ENCODE measurements around the gene MAP3K4.

MAP3K4 gene

GRCh38 chr6:160991406-160992060, at the start of gene MAP3K4:
Gene MAP3K4 (plus strand): TSS chr6:160991769. CDS start chr6:160991932, 163 bp downstream.
- Histone ChIP-seq H3K36me3 (ENCODE audit: insufficient read depth, low read length) (no peaks in the 10 kb centered on the region), H3K4me1 (ENCODE audit: insufficient read depth, low read length) (peaks cover 18% of the 10 kb centered on the region), H3K4me3 (ENCODE audit: low read length) (peak within 1 kb of the TSS; percentile 69), H3K9me3 (ENCODE audit: low read length) (peaks cover 5% of the 10 kb centered on the region), H3K27me3 (ENCODE audit: insufficient read depth, low read length) (no peaks in the 10 kb centered on the region), H2AFZ (ENCODE audit: low read depth, low read length) (peak within 1 kb of the TSS; percentile 93)

GRCh38 chr6:160943997-160944396, 47.6 kb upstream of the MAP3K4 start:
- no peak overlapping the region for H3K4me3 ChIP-seq (ENCODE audit: low read length)
- H3K9me3 ChIP-seq (ENCODE audit: low read length) = no peaks in the 10 kb centered on the region
- no peaks in the 10 kb centered on the region for H3K4me1 ChIP-seq (ENCODE audit: insufficient read depth, low read length)
- H3K27me3 ChIP-seq (ENCODE audit: insufficient read depth, low read length) = no peaks in the 10 kb centered on the region
- no peak overlapping the region for H2AFZ ChIP-seq (ENCODE audit: low read depth, low read length)
- no peaks in the 10 kb centered on the region for H3K36me3 ChIP-seq (ENCODE audit: insufficient read depth, low read length)

- Histone ChIP-seq H3K27me3 (ENCODE audit: insufficient read depth, low read length) (no peaks in the 10 kb centered on the region), H2AFZ (ENCODE audit: low read depth, low read length) (no peak overlapping the region), H3K4me1 (ENCODE audit: insufficient read depth, low read length) (peaks cover 8% of the 10 kb centered on the region), H3K9me3 (ENCODE audit: low read length) (no peaks in the 10 kb centered on the region), H3K36me3 (ENCODE audit: insufficient read depth, low read length) (no peaks in the 10 kb centered on the region), H3K4me3 (ENCODE audit: low read length) (no peak overlapping the region)
Observed at GRCh38 chr6:160945516-160946177, 45.9 kb upstream of the MAP3K4 start.

- H3K4me3 ChIP-seq (ENCODE audit: low read length) = no peak overlapping the region
- peaks cover 30% of the 10 kb centered on the region for H3K4me1 ChIP-seq (ENCODE audit: insufficient read depth, low read length)
- no peaks in the 10 kb centered on the region for H3K27me3 ChIP-seq (ENCODE audit: insufficient read depth, low read length)
- H3K9me3 ChIP-seq (ENCODE audit: low read length) = no peaks in the 10 kb centered on the region
- H2AFZ ChIP-seq (ENCODE audit: low read depth, low read length) = no peak overlapping the region
- no peaks in the 10 kb centered on the region for H3K36me3 ChIP-seq (ENCODE audit: insufficient read depth, low read length)
Observed at GRCh38 chr6:160949531-160949930, 42.0 kb upstream of the MAP3K4 start.

GRCh38 chr6:160950507-160950906, 41.1 kb upstream of the MAP3K4 start:
- no peak overlapping the region for H3K4me3 ChIP-seq (ENCODE audit: low read length)
- H3K27me3 ChIP-seq (ENCODE audit: insufficient read depth, low read length) = no peaks in the 10 kb centered on the region
- H3K4me1 ChIP-seq (ENCODE audit: insufficient read depth, low read length) = peaks cover 30% of the 10 kb centered on the region
- H3K9me3 ChIP-seq (ENCODE audit: low read length) = no peaks in the 10 kb centered on the region
- no peaks in the 10 kb centered on the region for H3K36me3 ChIP-seq (ENCODE audit: insufficient read depth, low read length)
- no peak overlapping the region for H2AFZ ChIP-seq (ENCODE audit: low read depth, low read length)

GRCh38 chr6:160951187-160952030, 40.2 kb upstream of the MAP3K4 start:
- Histone ChIP-seq H3K4me3 (ENCODE audit: low read length) (no peak overlapping the region), H2AFZ (ENCODE audit: low read depth, low read length) (no peak overlapping the region), H3K9me3 (ENCODE audit: low read length) (no peaks in the 10 kb centered on the region), H3K4me1 (ENCODE audit: insufficient read depth, low read length) (peaks cover 30% of the 10 kb centered on the region), H3K36me3 (ENCODE audit: insufficient read depth, low read length) (no peaks in the 10 kb centered on the region), H3K27me3 (ENCODE audit: insufficient read depth, low read length) (no peaks in the 10 kb centered on the region)

- H3K36me3 ChIP-seq (ENCODE audit: insufficient read depth, low read length) = no peaks in the 10 kb centered on the region
- no peak overlapping the region for H2AFZ ChIP-seq (ENCODE audit: low read depth, low read length)
- H3K27me3 ChIP-seq (ENCODE audit: insufficient read depth, low read length) = no peaks in the 10 kb centered on the region
- peaks cover 30% of the 10 kb centered on the region for H3K4me1 ChIP-seq (ENCODE audit: insufficient read depth, low read length)
- H3K9me3 ChIP-seq (ENCODE audit: low read length) = no peaks in the 10 kb centered on the region
- H3K4me3 ChIP-seq (ENCODE audit: low read length) = no peak overlapping the region
Observed at GRCh38 chr6:160952633-160953281, 38.8 kb upstream of the MAP3K4 start.

- H2AFZ ChIP-seq (ENCODE audit: low read depth, low read length) = no peak overlapping the region
- no peaks in the 10 kb centered on the region for H3K27me3 ChIP-seq (ENCODE audit: insufficient read depth, low read length)
- H3K36me3 ChIP-seq (ENCODE audit: insufficient read depth, low read length) = no peaks in the 10 kb centered on the region
- H3K9me3 ChIP-seq (ENCODE audit: low read length) = no peaks in the 10 kb centered on the region
- peaks cover 41% of the 10 kb centered on the region for H3K4me1 ChIP-seq (ENCODE audit: insufficient read depth, low read length)
- H3K4me3 ChIP-seq (ENCODE audit: low read length) = no peak overlapping the region
Observed at GRCh38 chr6:160955508-160956295, 35.9 kb upstream of the MAP3K4 start.

GRCh38 chr6:160956300-160957035, 35.1 kb upstream of the MAP3K4 start:
- Histone ChIP-seq H2AFZ (ENCODE audit: low read depth, low read length) (no peak overlapping the region), H3K4me1 (ENCODE audit: insufficient read depth, low read length) (peaks cover 45% of the 10 kb centered on the region), H3K27me3 (ENCODE audit: insufficient read depth, low read length) (no peaks in the 10 kb centered on the region), H3K4me3 (ENCODE audit: low read length) (no peak overlapping the region), H3K36me3 (ENCODE audit: insufficient read depth, low read length) (no peaks in the 10 kb centered on the region), H3K9me3 (ENCODE audit: low read length) (no peaks in the 10 kb centered on the region)

- H3K9me3 ChIP-seq (ENCODE audit: low read length) = no peaks in the 10 kb centered on the region
- H2AFZ ChIP-seq (ENCODE audit: low read depth, low read length) = peak overlapping the region; percentile 63
- H3K4me1 ChIP-seq (ENCODE audit: insufficient read depth, low read length) = peaks cover 23% of the 10 kb centered on the region
- no peaks in the 10 kb centered on the region for H3K36me3 ChIP-seq (ENCODE audit: insufficient read depth, low read length)
- no peaks in the 10 kb centered on the region for H3K27me3 ChIP-seq (ENCODE audit: insufficient read depth, low read length)
- no peak overlapping the region for H3K4me3 ChIP-seq (ENCODE audit: low read length)
Observed at GRCh38 chr6:160959726-160960435, 31.7 kb upstream of the MAP3K4 start.

- no peak overlapping the region for H3K4me3 ChIP-seq (ENCODE audit: low read length)
- peaks cover 23% of the 10 kb centered on the region for H3K4me1 ChIP-seq (ENCODE audit: insufficient read depth, low read length)
- no peaks in the 10 kb centered on the region for H3K9me3 ChIP-seq (ENCODE audit: low read length)
- H2AFZ ChIP-seq (ENCODE audit: low read depth, low read length) = no peak overlapping the region
- no peaks in the 10 kb centered on the region for H3K36me3 ChIP-seq (ENCODE audit: insufficient read depth, low read length)
- no peaks in the 10 kb centered on the region for H3K27me3 ChIP-seq (ENCODE audit: insufficient read depth, low read length)
Observed at GRCh38 chr6:160960839-160961238, 30.7 kb upstream of the MAP3K4 start.
